NOMO-1 treated with dmso at 0.1 percent for 144 hours (cell line): ENCODE data around the gene NFYA.
"Not testable (repeated sequence)": the region's sequence is repeated elsewhere in the genome, so short reads cannot be mapped to it uniquely, and the experiment has no call there.

Experiments
- DNase-seq: peaks from one replicate; lab custom pipeline; 2025; ENCODE audit not compliant: unreplicated experiment; lab: John Stamatoyannopoulos, UW

NFYA gene

DNA sequence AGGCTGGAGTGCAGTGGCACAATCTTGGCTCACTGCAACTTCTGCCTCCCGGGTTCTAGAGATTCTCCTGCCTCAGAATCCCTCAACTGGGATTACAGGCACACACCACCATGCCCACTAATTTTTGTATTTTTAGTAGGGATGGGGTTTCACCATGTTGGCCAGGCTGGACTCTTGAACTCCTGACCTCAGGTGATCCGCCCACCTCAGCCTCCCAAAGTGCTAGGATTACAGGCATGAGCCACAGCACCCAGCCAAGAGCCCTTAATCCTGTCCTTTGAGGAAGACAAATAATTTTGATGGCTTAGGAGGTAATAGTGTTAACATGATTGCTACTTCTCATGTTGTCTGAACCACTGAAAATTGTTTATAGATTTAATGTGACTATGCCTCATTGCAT lies 42.3 kb downstream of the NFYA start:
- not testable (repeated sequence) for DNase-seq

DNA sequence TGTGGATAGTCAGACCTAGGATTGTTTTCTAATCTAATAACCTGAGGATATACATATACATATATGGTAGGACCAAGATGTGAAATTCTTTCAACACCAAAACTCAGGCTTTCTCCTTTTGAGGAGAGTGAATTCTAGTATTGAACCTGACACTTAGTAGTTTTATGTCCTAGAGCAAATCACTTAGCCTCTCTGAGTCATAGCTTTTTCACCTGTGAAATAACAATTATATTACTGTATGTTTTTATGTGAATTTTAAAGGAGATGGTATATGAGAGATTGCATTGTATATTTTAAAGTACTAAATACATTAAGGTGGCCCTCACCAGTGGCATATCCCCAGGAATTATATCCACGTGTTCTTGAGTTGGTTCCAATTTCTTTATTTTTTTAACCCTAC lies 46.7 kb downstream of the NFYA start:
- DNase-seq: no peak

DNA sequence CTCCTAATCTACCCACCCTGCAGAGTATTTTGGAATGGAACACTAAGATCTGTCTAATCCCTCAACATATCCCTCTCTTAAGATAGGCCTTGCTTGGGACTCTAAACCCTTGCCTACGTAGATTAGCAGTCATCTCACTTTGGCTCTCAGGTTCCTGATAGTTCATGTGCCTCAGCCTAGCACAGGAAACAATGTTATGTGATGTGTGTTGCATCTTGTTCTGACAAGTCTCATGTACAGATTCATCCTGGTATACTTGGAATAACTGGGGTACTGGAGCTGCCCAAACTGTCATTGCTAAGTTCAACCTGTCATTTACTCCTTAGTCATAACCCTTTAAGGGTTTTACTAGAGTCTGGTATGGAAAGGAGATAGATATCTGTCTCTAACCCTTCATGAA lies 47.3 kb downstream of the NFYA start:
- no peak for DNase-seq

DNA sequence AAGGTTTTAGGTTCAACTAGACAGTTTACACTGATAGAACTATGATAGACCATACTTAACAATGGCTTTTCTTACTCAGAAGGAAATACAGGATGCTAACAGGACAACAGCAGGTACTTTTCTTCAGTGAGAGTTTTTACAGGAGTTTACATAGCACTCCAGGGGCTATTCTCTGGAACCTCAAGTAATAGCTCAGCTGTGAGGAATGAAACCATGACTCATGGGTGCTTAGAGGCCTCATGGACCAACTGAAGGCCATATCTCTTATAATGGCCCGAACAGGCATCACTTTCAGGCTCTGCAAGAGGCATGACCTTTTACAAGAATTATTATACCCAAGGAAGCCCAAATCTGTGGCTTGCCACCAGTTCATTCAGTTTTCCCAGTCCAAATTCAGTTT lies 49.6 kb downstream of the NFYA start:
- DNase-seq: no peak

DNA sequence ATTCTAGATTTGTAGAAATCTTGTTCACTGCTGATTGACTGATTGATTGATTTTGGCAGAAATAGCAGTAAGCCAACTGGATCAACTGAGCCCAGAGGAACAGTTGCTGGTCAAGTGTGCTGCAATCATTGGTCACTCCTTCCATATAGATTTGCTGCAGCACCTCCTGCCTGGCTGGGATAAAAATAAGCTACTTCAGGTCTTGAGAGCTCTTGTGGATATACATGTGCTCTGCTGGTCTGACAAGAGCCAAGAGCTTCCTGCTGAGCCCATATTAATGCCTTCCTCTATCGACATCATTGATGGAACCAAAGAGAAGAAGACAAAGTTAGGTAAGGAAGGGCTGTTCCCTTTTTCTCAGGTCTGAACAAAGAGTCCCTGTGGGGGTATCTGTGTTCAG lies 50.1 kb downstream of the NFYA start:
- DNase-seq: no peak

DNA sequence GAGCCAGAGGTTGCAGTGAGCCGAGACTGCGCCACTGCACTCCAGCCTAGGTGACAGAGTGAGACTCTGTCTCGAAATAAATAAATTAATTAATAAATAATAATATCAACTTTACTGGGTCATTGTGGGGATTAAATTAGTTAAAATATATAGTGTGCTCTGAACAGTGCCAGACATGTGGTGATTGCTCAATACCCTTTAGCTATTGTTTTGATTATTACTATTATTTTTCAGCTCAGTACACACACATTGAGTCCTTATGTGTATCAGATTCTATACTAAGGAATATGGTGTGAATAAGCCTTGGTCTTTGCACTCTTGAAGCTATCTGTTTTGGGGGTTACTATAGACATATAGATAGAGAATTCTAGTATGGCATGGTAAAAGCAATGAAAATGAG lies 52.5 kb downstream of the NFYA start:
- no peak for DNase-seq

DNA sequence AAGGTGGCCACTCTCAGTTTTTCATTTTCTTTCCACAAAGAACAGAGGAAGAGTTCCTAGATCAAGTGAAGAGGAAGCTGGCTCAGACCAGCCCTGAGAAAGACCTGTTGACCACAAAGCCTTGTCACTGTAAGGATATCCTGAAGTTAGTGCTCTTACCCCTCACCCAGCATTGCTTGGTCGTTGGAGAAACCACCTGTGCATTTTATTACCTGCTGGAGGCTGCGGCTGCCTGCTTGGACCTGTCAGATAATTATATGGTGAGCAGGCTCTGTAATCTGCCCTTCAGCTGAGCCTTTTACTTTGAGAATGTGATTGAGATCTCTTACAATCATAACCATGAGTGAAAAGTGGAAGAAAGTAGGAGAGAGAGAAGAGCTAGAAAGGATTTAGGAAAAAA lies 59.5 kb downstream of the NFYA start:
- DNase-seq: no peak

DNA sequence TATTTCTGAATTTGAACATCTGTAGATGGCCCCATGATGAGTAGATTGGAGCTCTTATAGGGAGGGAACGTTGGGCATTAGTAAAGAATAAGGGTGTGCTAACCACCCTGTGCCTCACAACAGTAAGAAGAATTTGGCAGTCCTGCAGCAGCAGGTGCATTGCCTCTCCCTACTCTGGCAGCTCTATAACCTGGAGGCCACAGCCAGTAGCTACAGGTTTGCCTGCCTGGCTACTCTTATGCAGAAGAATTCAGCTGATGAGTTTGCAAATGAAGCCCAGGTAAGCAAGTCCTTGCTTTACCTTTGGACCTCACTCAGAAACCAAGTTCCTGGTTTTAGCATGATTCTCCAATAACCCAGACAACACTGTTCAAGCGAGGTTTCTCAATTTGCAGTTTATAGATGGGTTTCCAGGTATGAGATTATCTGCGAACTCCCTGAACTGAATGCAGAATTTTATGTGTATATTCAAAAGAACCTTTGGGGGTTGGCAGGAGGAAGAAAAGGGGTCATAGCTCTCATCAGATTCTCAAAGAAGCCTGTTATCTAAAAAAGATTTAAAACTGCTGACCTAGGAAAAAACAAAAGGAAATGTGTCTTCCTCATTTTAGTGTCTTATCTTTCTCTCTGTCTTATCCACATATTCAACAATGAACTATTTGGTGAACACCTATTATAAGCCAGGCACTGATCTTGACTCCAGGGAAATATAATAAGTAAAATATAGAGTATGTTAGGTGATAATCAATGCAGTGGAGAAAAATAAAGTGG lies 62.5 kb downstream of the NFYA start:
- DNase-seq: no peak

DNA sequence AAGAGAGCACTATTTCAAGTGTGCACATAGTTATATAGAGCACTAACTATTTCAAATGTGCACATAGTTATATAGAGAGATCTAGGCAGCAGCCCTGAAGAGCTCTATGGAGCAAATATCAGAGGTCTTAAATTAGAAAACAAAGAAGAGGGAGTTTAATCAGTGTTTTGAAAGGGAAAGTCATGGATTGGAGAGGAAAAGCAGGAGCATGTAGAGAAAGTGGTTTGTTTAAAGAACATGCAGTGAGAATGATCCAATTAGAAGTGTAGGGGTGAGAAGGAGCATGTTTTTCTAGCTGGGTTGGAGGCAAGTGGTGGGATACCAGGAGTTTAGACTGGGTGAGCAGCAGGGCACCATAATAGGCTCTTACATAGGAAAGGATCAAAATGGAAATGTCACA lies 64.1 kb downstream of the NFYA start:
- DNase-seq: no peak

DNA sequence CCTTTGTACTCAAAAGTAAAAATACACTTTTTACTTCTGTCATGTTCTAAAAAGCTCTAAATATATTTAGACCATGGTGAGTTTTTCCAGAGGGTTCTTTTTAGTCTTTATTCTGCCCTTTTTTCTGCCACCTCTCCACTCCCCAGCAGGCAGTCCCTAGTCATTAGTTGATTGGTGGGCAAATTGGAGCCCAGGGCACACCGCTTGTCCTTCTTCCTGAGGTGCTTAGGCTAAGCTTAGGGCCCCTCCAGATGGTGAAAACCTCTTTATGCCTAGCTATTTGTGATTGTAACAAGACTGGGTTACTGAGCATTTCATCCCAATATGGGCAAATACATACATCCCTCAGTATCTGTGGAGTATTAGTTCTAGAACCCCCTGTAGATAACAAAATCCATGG lies 75.1 kb downstream of the NFYA start:
- DNase-seq: no peak
